ENCODE results near the gene GRK4.

DNA sequence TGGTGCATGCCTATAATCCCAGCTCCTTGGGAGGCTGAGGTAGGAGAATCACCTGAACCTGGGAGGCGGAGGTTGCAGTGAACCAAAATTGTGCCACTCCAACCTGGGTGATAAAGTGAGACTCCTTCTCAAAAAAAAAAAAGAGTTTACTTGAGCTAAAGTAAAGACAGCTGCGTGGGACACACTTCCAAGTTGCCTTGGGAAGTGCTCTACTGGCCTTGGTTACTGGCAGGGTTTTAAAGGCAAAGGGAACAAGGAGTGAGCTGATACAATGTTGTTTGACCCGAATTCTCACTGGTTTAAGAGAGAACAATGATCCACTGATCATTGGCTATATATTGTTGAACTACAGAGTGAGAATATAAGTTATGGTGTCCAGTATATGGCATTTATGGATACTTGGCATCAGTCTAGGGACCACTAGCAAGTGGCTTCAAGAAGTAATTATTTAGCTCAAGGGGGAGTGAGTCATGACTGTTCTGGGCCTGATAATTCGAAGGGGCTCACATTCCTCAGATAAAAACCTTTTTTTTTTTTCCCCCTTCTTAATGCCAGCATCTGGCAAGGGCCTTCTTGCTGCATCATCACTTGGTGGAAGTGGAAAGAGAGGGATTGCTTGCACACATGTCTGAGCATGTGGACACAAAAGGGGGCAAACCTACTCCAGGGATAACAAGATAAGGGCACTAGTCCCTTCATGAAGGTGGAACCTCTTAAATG lies 32.3 kb downstream of the GRK4 start:
- TF ChIP-seq, protein P1, sequence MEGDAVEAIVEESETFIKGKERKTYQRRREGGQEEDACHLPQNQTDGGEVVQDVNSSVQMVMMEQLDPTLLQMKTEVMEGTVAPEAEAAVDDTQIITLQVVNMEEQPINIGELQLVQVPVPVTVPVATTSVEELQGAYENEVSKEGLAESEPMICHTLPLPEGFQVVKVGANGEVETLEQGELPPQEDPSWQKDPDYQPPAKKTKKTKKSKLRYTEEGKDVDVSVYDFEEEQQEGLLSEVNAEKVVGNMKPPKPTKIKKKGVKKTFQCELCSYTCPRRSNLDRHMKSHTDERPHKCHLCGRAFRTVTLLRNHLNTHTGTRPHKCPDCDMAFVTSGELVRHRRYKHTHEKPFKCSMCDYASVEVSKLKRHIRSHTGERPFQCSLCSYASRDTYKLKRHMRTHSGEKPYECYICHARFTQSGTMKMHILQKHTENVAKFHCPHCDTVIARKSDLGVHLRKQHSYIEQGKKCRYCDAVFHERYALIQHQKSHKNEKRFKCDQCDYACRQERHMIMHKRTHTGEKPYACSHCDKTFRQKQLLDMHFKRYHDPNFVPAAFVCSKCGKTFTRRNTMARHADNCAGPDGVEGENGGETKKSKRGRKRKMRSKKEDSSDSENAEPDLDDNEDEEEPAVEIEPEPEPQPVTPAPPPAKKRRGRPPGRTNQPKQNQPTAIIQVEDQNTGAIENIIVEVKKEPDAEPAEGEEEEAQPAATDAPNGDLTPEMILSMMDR (IDR thresholded peaks at IDR 0.05; ENCODE audit: insufficient read depth, low read depth, low read length) = no peak
- TF ChIP-seq EZH2 (IDR thresholded peaks at IDR 0.05; ENCODE audit: insufficient read depth, low read length) = no peak
